Esophagus muscularis mucosa (tissue), 4 donors: ENCODE measurements around the gene GPC5.

Source experiments
- CTCF ChIP-seq, 3 experiments: fragments of 200-600 bp in 2 of 3; fragments of 450-650 bp in 1 of 3; sonication (generic) in 2 of 3; IDR thresholded peaks; one replicate each; pipeline ENCODE4 v1.5.1; 2017 to 2019; ENCODE audit warnings: antibody characterized with exemption in 3 of 3, mild to moderate bottlenecking in 2 of 3, moderate library complexity in 1 of 3
- EP300 ChIP-seq: sonication (generic); formaldehyde crosslinking; IDR thresholded peaks from one replicate; pipeline ENCODE4 v1.6.1; 2017; ENCODE audit warnings: antibody characterized with exemption
- POLR2A ChIP-seq: fragments of 450-650 bp; IDR thresholded peaks from one replicate; pipeline ENCODE4 v1.6.1; 2017; ENCODE audit warnings: antibody characterized with exemption, moderate library complexity, mild to moderate bottlenecking, low read depth
- POLR2AphosphoS5 ChIP-seq, 2 donors: sonication (generic); formaldehyde crosslinking; IDR thresholded peaks; one replicate each; pipeline ENCODE4 v1.6.1; 2017; ENCODE audit warnings: antibody characterized with exemption in 2 of 2

GRCh38 chr13:91586609-91587008 lies 188.2 kb downstream of the GPC5 start:
- TF ChIP-seq POLR2AphosphoS5 (IDR thresholded peaks at IDR 0.05) (no peak), CTCF (IDR thresholded peaks at IDR 0.05) (no peak), EP300 (no peak), POLR2A (no peak)
